HepG2 (cell line): Measurements from ENCODE around the gene KCNK6. TPM values are rescaled to one million over a fixed set of nuclear protein-coding genes. Genes with fewer than 3 reads are reported as not detected.

ENCODE experiments used
- ATAC-seq: fragments of 200-7000 bp; cut with Tn5 transposase; 3 replicates; pipeline ENCODE4 v1.9.1; 2020; ENCODE audit warnings: mild to moderate bottlenecking, moderate library complexity
- BruUV-seq: library from RNA; stranded (reverse); fragments of 400-500 nt; replicated peaks from 2 replicates; lab custom pipeline; 2021; lab: Mats Ljungman, UMichigan
- CTCF ChIA-PET: fragments of 300-600 bp; formaldehyde crosslinking; extraction: SDS; loops from one replicate; lab custom pipeline; 2021; ENCODE audit warnings: low total read pairs, inconsistent platforms, low intra/inter-chr PET ratio; lab: Yijun Ruan, JAX
- POLR2A ChIA-PET: fragments of 350-600 bp; sonication (Branson Sonifier 250); formaldehyde crosslinking; loops from one replicate; lab custom pipeline; 2020; ENCODE audit warnings: antibody characterized with exemption, inconsistent platforms; lab: Yijun Ruan, JAX
- DNase-seq: peaks from one replicate; pipeline ENCODE4 v3.0.0-alpha.2; 2015; ENCODE audit warnings: low spot score
- FAIRE-seq: peaks from 3 replicates; lab custom pipeline; 2011; peaks lifted over from hg19 to GRCh38; lab: Jason Lieb, UNC
- H2AFZ ChIP-seq: one replicate; pipeline ENCODE4 v1.6.1; 2011; ENCODE audit warnings: low read length, inconsistent platforms
- H3K27ac ChIP-seq: fragments of 300-600 bp; 3 replicates; pipeline ENCODE4 v1.8.0; 2011; ENCODE audit warnings: mixed run types, mild to moderate bottlenecking, mixed read lengths, low read length, inconsistent platforms; ENCODE audit not compliant: insufficient read depth; ENCODE audit errors: extremely low read length
- H3K27me3 ChIP-seq, 2 experiments: fragments of 200-600 bp in 1 of 2; 2 replicates in 1 of 2; 3 replicates in 1 of 2; pipeline versions ENCODE4 v1.6.0 to v1.8.0; 2011; ENCODE audit warnings: low read length in 2 of 2, mild to moderate bottlenecking in 2 of 2, moderate library complexity in 2 of 2, inconsistent platforms in 1 of 2; ENCODE audit not compliant: insufficient read depth in 2 of 2, control insufficient read depth in 1 of 2
- H3K36me3 ChIP-seq, 2 experiments: fragments of 200-600 bp in 1 of 2; replicated peaks in 1 of 2; 2 replicates in 1 of 2; 3 replicates in 1 of 2; pipeline versions ENCODE4 v1.5.1 to v1.8.0; 2011; ENCODE audit warnings: low read length in 2 of 2, inconsistent platforms in 1 of 2; ENCODE audit not compliant: insufficient read depth in 2 of 2, control insufficient read depth in 1 of 2
- H3K4me1 ChIP-seq: 2 replicates; pipeline ENCODE4 v1.5.1; 2012; ENCODE audit warnings: low read length, inconsistent platforms; ENCODE audit not compliant: insufficient read depth
- H3K4me2 ChIP-seq: 2 replicates; pipeline ENCODE4 v1.6.0; 2011; ENCODE audit warnings: low read depth, low read length, inconsistent platforms
- H3K4me3 ChIP-seq, 3 experiments: fragments of 200-600 bp in 1 of 3; sonication (generic), shearing (Covaris generic) in 1 of 3; replicated peaks in 1 of 3; 2 replicates each; pipeline ENCODE4 v1.5.1; 2011 to 2016; ENCODE audit warnings: low read length in 3 of 3, inconsistent platforms in 2 of 3, low read depth in 2 of 3, mild to moderate bottlenecking in 2 of 3, control low read depth in 1 of 3, mixed read lengths in 1 of 3; ENCODE audit not compliant: insufficient read depth in 1 of 3
- H3K79me2 ChIP-seq: one replicate; pipeline ENCODE4 v1.6.1; 2011; ENCODE audit warnings: low read length, inconsistent platforms; ENCODE audit not compliant: insufficient read depth
- H3K9ac ChIP-seq: 2 replicates; pipeline ENCODE4 v1.6.0; 2011; ENCODE audit warnings: mild to moderate bottlenecking, low read depth, low read length, inconsistent platforms; ENCODE audit not compliant: insufficient read depth
- H3K9me3 ChIP-seq: 2 replicates; pipeline ENCODE4 v1.5.1; 2012; ENCODE audit warnings: mild to moderate bottlenecking, low read length
- H4K20me1 ChIP-seq: 2 replicates; pipeline ENCODE4 v1.6.0; 2011; ENCODE audit warnings: inconsistent platforms, mild to moderate bottlenecking, low read length, moderate library complexity; ENCODE audit not compliant: insufficient read depth
- IRF9 ChIP-seq: sonication (generic); formaldehyde crosslinking; IDR thresholded peaks from 2 replicates; pipeline ENCODE4 v1.8.0; 2022; ENCODE audit warnings: missing genetic modification reagents, mild to moderate bottlenecking, borderline replicate concordance
- KAT8 ChIP-seq: IDR thresholded peaks from 2 replicates; pipeline ENCODE4 v1.6.1; 2016; ENCODE audit warnings: missing genetic modification reagents, missing compliant biosample characterization
- NFKBIZ ChIP-seq: IDR thresholded peaks from 2 replicates; pipeline ENCODE4 v1.6.1; 2018; ENCODE audit warnings: missing genetic modification reagents, missing compliant biosample characterization
- PAF1 ChIP-seq: IDR thresholded peaks from 2 replicates; pipeline ENCODE4 v1.6.1; 2016; ENCODE audit warnings: missing genetic modification reagents, missing compliant biosample characterization
- RORA ChIP-seq: sonication (generic); formaldehyde crosslinking; IDR thresholded peaks from 2 replicates; pipeline ENCODE4 v1.5.0; 2020; ENCODE audit warnings: mild to moderate bottlenecking, missing genetic modification reagents, moderate library complexity
- STAT6 ChIP-seq: sonication (generic); formaldehyde crosslinking; IDR thresholded peaks from 2 replicates; pipeline ENCODE4 v1.4.0; 2020; ENCODE audit warnings: missing genetic modification reagents, mild to moderate bottlenecking, borderline replicate concordance
- THYN1 ChIP-seq: sonication (generic); formaldehyde crosslinking; IDR thresholded peaks from 2 replicates; pipeline ENCODE4 v1.8.1; 2023; ENCODE audit warnings: low read depth, mild to moderate bottlenecking, moderate library complexity, missing genetic modification reagents, borderline replicate concordance
- ZNF18 ChIP-seq: sonication (generic); formaldehyde crosslinking; IDR thresholded peaks from 2 replicates; pipeline ENCODE4 v1.8.0; 2022; ENCODE audit warnings: mild to moderate bottlenecking, missing genetic modification reagents; ENCODE audit not compliant: insufficient replicate concordance
- ZNF232 ChIP-seq: sonication (generic); formaldehyde crosslinking; IDR thresholded peaks from 2 replicates; pipeline ENCODE4 v1.4.0; 2020; ENCODE audit warnings: missing genetic modification reagents, borderline replicate concordance
- ZNF296 ChIP-seq: sonication (generic); formaldehyde crosslinking; conservative IDR thresholded peaks from 2 replicates; pipeline ENCODE4 v1.5.0; 2020; ENCODE audit warnings: mild to moderate bottlenecking, missing genetic modification reagents
- ZNF605 ChIP-seq: sonication (generic); formaldehyde crosslinking; IDR thresholded peaks from 2 replicates; pipeline ENCODE4 v1.8.0; 2022; ENCODE audit warnings: mild to moderate bottlenecking, missing genetic modification reagents
- WGBS: methylation state at CpG from one replicate; pipeline ENCODE4 v1.1.6; 2017; ENCODE audit warnings: low lambda C conversion rate; 5-methylcytosine and 5-hydroxymethylcytosine counted together
- in situ Hi-C: cut with HindIII; loops from 2 replicates; pipeline ENCODE4 v1.10.0; 2017; ENCODE audit warnings: low pct_unique_long_range_greater_than_20kb; ENCODE audit not compliant: extremely low pct_ligation_motif_present
- intact Hi-C: fragments of 100-400 bp; cut with micrococcal nuclease; formaldehyde crosslinking; loops from one replicate; pipeline ENCODE4 v1.10.0; 2022; ENCODE audit not compliant: unreplicated experiment
- polyA plus RNA-seq, 8 experiments: library from polyadenylated mRNA; depleted of rRNA in 3 of 8; stranded (reverse) in 7 of 8; unstranded in 1 of 8; fragments of >200 nt; fragmentation: Illumina TruSeq in 4 of 8; extraction: Trizol in 4 of 8; gene quantifications; 2 replicates each; pipeline versions ENCODE4 v1.2.1 to v1.2.3, GENCODE V29; 2011 to 2016; ENCODE audit warnings: low read depth in 4 of 8, missing spikeins in 1 of 8, mixed read lengths in 1 of 8; ENCODE audit not compliant: insufficient read depth in 1 of 8
- total RNA-seq, 5 experiments: library from RNA; depleted of rRNA; stranded (reverse); fragments of >200 nt; fragmentation: Illumina TruSeq; extraction: Trizol; gene quantifications; 2 replicates each; pipeline ENCODE4 v1.2.3, GENCODE V29; 2016; ENCODE audit warnings: low read depth in 1 of 5

The KCNK6 gene
- total and polyA plus RNA-seq, 2 of the 13 experiments (the other 11 are each of a cell fraction or from before 2014, with no cell fraction given) = 0.03 TPM; not detected in 1

GRCh38 chr19:38309615-38310278 is 9.9 kb upstream of the KCNK6 start:
- CTCF ChIA-PET = no interaction called here
- Histone ChIP-seq H3K4me3 (no peak overlapping the region), H3K4me2 (no peak overlapping the region), H3K4me1 (peaks cover 13% of the 10 kb centered on the region), H3K79me2 (no peaks in the 10 kb centered on the region), H3K9me3 (no peaks in the 10 kb centered on the region), H3K27ac (no peak overlapping the region), H3K9ac (no peak overlapping the region), H2AFZ (no peak overlapping the region), H4K20me1 (no peaks in the 10 kb centered on the region), H3K36me3 (peaks cover 3 to 6% of the 10 kb centered on the region in 2 experiments; a peak in 3 of 5 replicates), H3K27me3 (no peaks in the 10 kb centered on the region; a peak in 1 of 5 replicates)
- BruUV-seq = no TSS peak
- intact Hi-C loops (no loop called here), in situ Hi-C loops (no loop called here)
- DNase-seq = no peak
- no peak for TF ChIP-seq NFKBIZ (CRISPR knock-in tag)
- no peak for TF ChIP-seq KAT8 (CRISPR knock-in tag)
- TF ChIP-seq PAF1 (CRISPR knock-in tag) = no peak
- no peak for TF ChIP-seq ZNF232 (CRISPR knock-in tag)
- TF ChIP-seq ZNF605 = no peak
- no peak for TF ChIP-seq ZNF296 (CRISPR knock-in tag)
- TF ChIP-seq ZNF18 (CRISPR knock-in tag) = no peak
- no peak for TF ChIP-seq RORA (CRISPR knock-in tag)
- no peak for TF ChIP-seq IRF9 (CRISPR knock-in tag)
- TF ChIP-seq STAT6 (CRISPR knock-in tag) = no peak
- no peak for TF ChIP-seq THYN1
- 100% methylated on average over 2 of the region's 3 CpGs for WGBS
- FAIRE-seq = no peak
- no peak for ATAC-seq
- POLR2A ChIA-PET = no interaction called here
